Breast epithelium (tissue), 4 donors: ENCODE data around the gene ISX. TPM values are rescaled to one million over a fixed set of nuclear protein-coding genes. Genes with fewer than 3 reads are reported as not detected.

Experiments used
- DNase-seq, 2 donors: peaks; one replicate each; pipeline ENCODE4 v3.0.0-alpha.2; 2019; ENCODE audit warnings: low spot score in 2 of 2
- H3K27ac ChIP-seq, 2 donors: fragments of 200-600 bp; sonication (generic) in 1 of 2; one replicate each; pipeline ENCODE4 v1.5.1; 2016 to 2019; ENCODE audit warnings: mild to moderate bottlenecking in 1 of 2
- H3K27me3 ChIP-seq, 2 donors: fragments of 200-600 bp; sonication (generic) in 1 of 2; one replicate each; pipeline versions ENCODE4 v1.5.1 to v1.6.0; 2017 to 2019; ENCODE audit warnings: control low read depth in 1 of 2, mild to moderate bottlenecking in 1 of 2
- H3K36me3 ChIP-seq: fragments of 200-600 bp; one replicate; pipeline ENCODE4 v1.5.1; 2019
- H3K4me1 ChIP-seq, 2 donors: fragments of 200-600 bp; sonication (generic); one replicate each; pipeline ENCODE4 v1.5.1; 2016 to 2019; ENCODE audit warnings: control low read depth in 1 of 2
- H3K4me3 ChIP-seq, 3 donors: fragments of 200-600 bp; sonication (generic); 1 replicate in 2 of 3; 2 replicates in 1 of 3; pipeline ENCODE4 v1.5.1; 2016 to 2019; ENCODE audit warnings: mild to moderate bottlenecking in 3 of 3, moderate library complexity in 2 of 3
- H3K9me3 ChIP-seq, 2 donors: fragments of 200-600 bp; sonication (generic) in 1 of 2; one replicate each; pipeline ENCODE4 v1.5.1; 2016 to 2019; ENCODE audit warnings: control low read depth in 1 of 2
- POLR2A ChIP-seq: fragments of 450-650 bp; IDR thresholded peaks from one replicate; pipeline ENCODE4 v1.6.1; 2016; ENCODE audit warnings: antibody characterized with exemption, mild to moderate bottlenecking, moderate library complexity
- POLR2AphosphoS5 ChIP-seq, 3 donors: sonication (generic); formaldehyde crosslinking; IDR thresholded peaks; one replicate each; pipeline ENCODE4 v1.6.1; 2017; ENCODE audit warnings: antibody characterized with exemption in 3 of 3
- intact Hi-C: fragments of 100-400 bp; cut with DNase I; formaldehyde crosslinking; loops from one replicate; pipeline ENCODE4 v1.15.1; 2023; ENCODE audit warnings: low total_unique reads
- total RNA-seq, 3 donors: library from RNA; depleted of rRNA; stranded (reverse); fragments of >200 nt; gene quantifications; one replicate each; pipeline ENCODE4 v1.1.0, GENCODE V29; 2016
- TF ChIP-seq, protein P1 (sequence below), 3 donors: fragments of 450-650 bp; IDR thresholded peaks; one replicate each; pipeline ENCODE4 v1.5.1; 2016 to 2017; ENCODE audit warnings: antibody characterized with exemption in 3 of 3, mild to moderate bottlenecking in 3 of 3, moderate library complexity in 3 of 3

The ISX gene
- total RNA-seq, 3 donors from 2014 or later: under 0.01 TPM; not detected in 2

- intact Hi-C loops: no loop called here
- H3K9me3 ChIP-seq: no peaks in the 10 kb centered on the region
- no peaks in the 10 kb centered on the region for H3K4me1 ChIP-seq
- H3K27me3 ChIP-seq: peaks cover 0 to 6% of the 10 kb centered on the region in 2 donors
- no peak overlapping the region for H3K27ac ChIP-seq
- DNase-seq: no peak
- H3K36me3 ChIP-seq: no peaks in the 10 kb centered on the region
- no peak for TF ChIP-seq POLR2AphosphoS5 (IDR thresholded peaks at IDR 0.05)
- TF ChIP-seq, protein P1, sequence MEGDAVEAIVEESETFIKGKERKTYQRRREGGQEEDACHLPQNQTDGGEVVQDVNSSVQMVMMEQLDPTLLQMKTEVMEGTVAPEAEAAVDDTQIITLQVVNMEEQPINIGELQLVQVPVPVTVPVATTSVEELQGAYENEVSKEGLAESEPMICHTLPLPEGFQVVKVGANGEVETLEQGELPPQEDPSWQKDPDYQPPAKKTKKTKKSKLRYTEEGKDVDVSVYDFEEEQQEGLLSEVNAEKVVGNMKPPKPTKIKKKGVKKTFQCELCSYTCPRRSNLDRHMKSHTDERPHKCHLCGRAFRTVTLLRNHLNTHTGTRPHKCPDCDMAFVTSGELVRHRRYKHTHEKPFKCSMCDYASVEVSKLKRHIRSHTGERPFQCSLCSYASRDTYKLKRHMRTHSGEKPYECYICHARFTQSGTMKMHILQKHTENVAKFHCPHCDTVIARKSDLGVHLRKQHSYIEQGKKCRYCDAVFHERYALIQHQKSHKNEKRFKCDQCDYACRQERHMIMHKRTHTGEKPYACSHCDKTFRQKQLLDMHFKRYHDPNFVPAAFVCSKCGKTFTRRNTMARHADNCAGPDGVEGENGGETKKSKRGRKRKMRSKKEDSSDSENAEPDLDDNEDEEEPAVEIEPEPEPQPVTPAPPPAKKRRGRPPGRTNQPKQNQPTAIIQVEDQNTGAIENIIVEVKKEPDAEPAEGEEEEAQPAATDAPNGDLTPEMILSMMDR (IDR thresholded peaks at IDR 0.05): no peak
- TF ChIP-seq POLR2A: no peak
- no peak overlapping the region for H3K4me3 ChIP-seq
Measured at GRCh38 chr22:35114131-35114980, 48.4 kb downstream of the ISX start.

DNA sequence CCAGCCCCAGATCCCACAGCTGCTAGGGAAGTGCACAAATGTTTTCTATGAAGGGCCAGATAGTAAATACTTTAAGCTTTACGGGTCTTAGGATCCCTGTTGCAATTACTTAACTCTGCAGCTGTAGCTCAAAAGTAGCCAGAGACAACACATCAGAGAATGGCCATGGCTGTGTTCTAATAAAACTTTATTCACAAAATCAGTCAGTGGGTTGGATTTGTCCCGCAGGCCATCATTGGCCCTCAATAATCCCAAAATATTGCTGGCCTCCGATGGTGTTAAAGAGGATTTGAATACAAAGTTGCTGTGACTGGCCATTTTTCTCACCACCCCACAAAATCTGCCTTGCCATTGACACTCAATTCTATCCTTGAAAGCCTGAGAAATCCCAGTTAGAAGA lies 49.6 kb downstream of the ISX start:
- H3K4me1 ChIP-seq: no peaks in the 10 kb centered on the region
- no peak overlapping the region for H3K27ac ChIP-seq
- peaks cover 0 to 5% of the 10 kb centered on the region in 2 donors for H3K27me3 ChIP-seq
- H3K36me3 ChIP-seq: no peaks in the 10 kb centered on the region
- TF ChIP-seq, protein P1 (IDR thresholded peaks at IDR 0.05): no peak
- no peak for TF ChIP-seq POLR2AphosphoS5 (IDR thresholded peaks at IDR 0.05)
- TF ChIP-seq POLR2A: no peak
- H3K4me3 ChIP-seq: no peak overlapping the region
- H3K9me3 ChIP-seq: no peaks in the 10 kb centered on the region
- intact Hi-C loops: no loop called here
- DNase-seq: no peak

DNA sequence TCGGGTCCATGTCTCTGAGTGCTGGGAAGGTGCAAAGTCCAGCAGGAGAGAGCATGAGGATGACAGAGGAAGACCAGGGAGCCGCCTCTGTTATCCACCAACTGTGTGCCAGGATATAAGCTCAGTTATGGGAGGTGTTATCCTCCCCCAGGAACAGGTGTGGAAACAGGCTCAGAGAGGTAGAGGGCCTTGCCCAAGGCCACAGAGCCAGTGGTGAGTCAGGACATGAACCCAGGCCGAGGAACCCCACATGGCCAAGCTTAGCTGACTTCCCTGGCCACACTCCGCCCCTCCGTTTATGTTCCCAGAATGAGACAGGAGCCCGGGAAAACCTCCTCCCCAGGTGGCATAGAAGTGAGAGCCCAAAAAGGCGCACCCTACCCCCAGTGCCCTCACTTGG lies 50.3 kb downstream of the ISX start:
- DNase-seq: no peak
- Histone ChIP-seq H3K4me1 (no peaks in the 10 kb centered on the region), H3K4me3 (no peak overlapping the region), H3K27me3 (peaks cover 0 to 5% of the 10 kb centered on the region in 2 donors), H3K36me3 (no peaks in the 10 kb centered on the region), H3K9me3 (no peaks in the 10 kb centered on the region), H3K27ac (no peak overlapping the region)
- intact Hi-C loops: no loop called here
- TF ChIP-seq, protein P1 (IDR thresholded peaks at IDR 0.05): no peak
- TF ChIP-seq POLR2AphosphoS5 (IDR thresholded peaks at IDR 0.05) (no peak), POLR2A (no peak)

DNA sequence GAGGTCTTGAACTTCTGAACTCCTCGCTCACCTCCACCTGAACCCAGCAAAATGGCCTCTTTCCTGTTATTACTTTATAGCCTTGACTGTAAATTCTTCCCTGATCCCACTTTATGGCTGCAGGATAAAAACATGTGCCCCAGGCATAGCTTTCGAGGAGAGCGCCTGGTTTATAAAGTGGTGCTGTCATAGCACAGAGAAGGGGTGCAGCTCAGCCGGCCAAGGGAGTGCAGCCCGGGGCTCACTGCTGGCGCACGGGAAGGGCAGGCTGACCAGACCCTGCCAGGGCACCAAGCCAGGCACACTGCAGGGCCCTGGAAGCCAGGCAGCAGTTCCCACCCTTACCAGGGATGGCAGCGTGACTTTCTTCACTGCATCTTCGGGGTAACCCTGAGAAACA lies 50.9 kb downstream of the ISX start:
- H3K27ac ChIP-seq: no peak overlapping the region
- TF ChIP-seq POLR2AphosphoS5 (IDR thresholded peaks at IDR 0.05): no peak
- TF ChIP-seq, protein P1 (IDR thresholded peaks at IDR 0.05): no peak
- no peak for TF ChIP-seq POLR2A
- peaks cover 0 to 5% of the 10 kb centered on the region in 2 donors for H3K27me3 ChIP-seq

DNA sequence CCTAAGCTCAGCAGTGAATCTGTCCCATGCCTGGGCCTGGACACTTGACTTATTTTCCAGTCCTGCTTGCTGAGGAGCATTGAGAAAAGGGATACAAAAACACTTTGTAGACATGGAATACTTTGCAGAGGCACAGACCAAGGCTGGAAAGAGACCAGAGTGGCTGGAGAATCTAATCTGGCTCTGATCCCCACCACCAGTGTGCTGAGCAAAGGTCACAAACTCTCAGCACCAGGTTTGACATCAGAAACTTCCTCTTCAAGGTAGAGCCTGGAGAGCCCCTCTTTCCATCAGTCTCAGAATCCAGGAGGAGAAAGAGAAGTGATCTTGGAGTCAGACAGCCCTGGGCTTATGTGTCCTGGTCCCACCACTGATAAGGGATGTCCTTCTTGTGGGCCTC lies 53.5 kb downstream of the ISX start:
- Histone ChIP-seq H3K27me3 (peaks cover 0 to 5% of the 10 kb centered on the region in 2 donors), H3K27ac (no peak overlapping the region), H3K36me3 (no peaks in the 10 kb centered on the region), H3K4me3 (no peak overlapping the region), H3K9me3 (no peaks in the 10 kb centered on the region), H3K4me1 (no peaks in the 10 kb centered on the region)
- TF ChIP-seq POLR2A (no peak), POLR2AphosphoS5 (IDR thresholded peaks at IDR 0.05) (no peak)
- no peak for DNase-seq
- intact Hi-C loops: no loop called here

More for the DNA sequence above, 50.9 kb downstream of the ISX start:
- intact Hi-C loops: no loop called here
- H3K9me3 ChIP-seq: no peaks in the 10 kb centered on the region
- DNase-seq: no peak
- H3K36me3 ChIP-seq: no peaks in the 10 kb centered on the region
- H3K4me3 ChIP-seq: no peak overlapping the region
- H3K4me1 ChIP-seq: no peaks in the 10 kb centered on the region
